Gastroesophageal sphincter (tissue), 3 donors: ENCODE results near the gene GIMAP2.

Experiments used
- CTCF ChIP-seq, 4 experiments: fragments of 200-600 bp in 2 of 4; fragments of 450-650 bp in 2 of 4; sonication (generic) in 1 of 4; IDR thresholded peaks; one replicate each; pipeline ENCODE4 v1.5.1; 2017 to 2019; ENCODE audit warnings: antibody characterized with exemption in 4 of 4, mild to moderate bottlenecking in 2 of 4, moderate library complexity in 2 of 4
- EP300 ChIP-seq: sonication (generic); formaldehyde crosslinking; IDR thresholded peaks from one replicate; pipeline ENCODE4 v1.6.1; 2017; ENCODE audit warnings: antibody characterized with exemption, mild to moderate bottlenecking
- POLR2A ChIP-seq, 2 donors: fragments of 450-650 bp; IDR thresholded peaks; one replicate each; pipeline ENCODE4 v1.6.1; 2017; ENCODE audit warnings: antibody characterized with exemption in 2 of 2, mild to moderate bottlenecking in 2 of 2, moderate library complexity in 1 of 2
- POLR2AphosphoS5 ChIP-seq: sonication (generic); formaldehyde crosslinking; IDR thresholded peaks from one replicate; pipeline ENCODE4 v1.6.1; 2017; ENCODE audit warnings: antibody characterized with exemption

- TF ChIP-seq POLR2A (IDR thresholded peaks at IDR 0.05): no peak
- no peak for TF ChIP-seq CTCF (IDR thresholded peaks at IDR 0.05)
- no peak for TF ChIP-seq POLR2AphosphoS5
- no peak for TF ChIP-seq EP300
Observed at GRCh38 chr7:150742286-150742968, 56.9 kb downstream of the GIMAP2 start.
